Right cardiac atrium (tissue), 5 donors: ENCODE results near the gene CLC. TPM values are rescaled to one million over a fixed set of nuclear protein-coding genes. Genes with fewer than 3 reads are reported as not detected.
"Not testable (repeated sequence)": the region's sequence is repeated elsewhere in the genome, so short reads cannot be mapped to it uniquely, and the experiment has no call there.

Experiments
- ATAC-seq, 2 donors: fragments of 200-7000 bp; cut with Tn5 transposase; one replicate each; pipeline versions ENCODE4 v1.8.0 to v1.9.1; 2020; ENCODE audit warnings: moderate library complexity in 2 of 2, mild to moderate bottlenecking in 1 of 2
- DNase-seq, 3 donors: peaks; one replicate each; pipeline ENCODE4 v3.0.0-alpha.2; 2020
- H3K27ac ChIP-seq: one replicate; pipeline ENCODE4 v1.5.1; 2013; ENCODE audit warnings: mild to moderate bottlenecking, low read length, control low read depth, moderate library complexity
- H3K27me3 ChIP-seq: one replicate; pipeline ENCODE4 v1.6.1; 2013; ENCODE audit not compliant: control insufficient read depth, insufficient read depth
- H3K4me1 ChIP-seq: one replicate; pipeline ENCODE4 v1.6.1; 2013; ENCODE audit warnings: low read length; ENCODE audit not compliant: control insufficient read depth, insufficient read depth
- H3K4me3 ChIP-seq: one replicate; pipeline ENCODE4 v1.5.1; 2013; ENCODE audit warnings: low read length, control low read depth
- H3K9me3 ChIP-seq: one replicate; pipeline ENCODE4 v1.6.1; 2013; ENCODE audit warnings: low read length; ENCODE audit not compliant: control insufficient read depth
- WGBS: extraction: QIAGEN DNeasy Blood & Tissue Kit; methylation state at CpG from one replicate; pipeline ENCODE4 v1.1.7; 2013; 5-methylcytosine and 5-hydroxymethylcytosine counted together
- intact Hi-C, 4 donors: fragments of 100-400 bp; cut with DNase I; formaldehyde crosslinking; loops; one replicate each; pipeline versions ENCODE4 v1.11.0 to v1.14.0; 2022 to 2023
- polyA plus RNA-seq: library from polyadenylated mRNA; stranded (reverse); fragments of 200-250 nt; gene quantifications from one replicate; pipeline ENCODE4 v1.2.3, GENCODE V29; 2013
- total RNA-seq, 4 donors: library from RNA; stranded (reverse); fragmentation: NEBNext Ultra II Directional; extraction: Animal tissue kit (Norgen Biotek cat#: 25700); gene quantifications; one replicate each; pipeline ENCODE4 v1.2.1, GENCODE V29; 2021
- donor health status: healthy with polysubstance abuse.
- donor health status: DM: no; HTN: yes; CAD: no.
- donor health status: DM: no; HTN: no; CAD: no.
- donor health status: DM: no; HTN: yes; CAD: no; lungs with severe emphysema.
- donor health status: DM: yes; HTN: yes; CAD: no.

Gene CLC
- total and polyA plus RNA-seq, 5 donors: not detected

- no peak overlapping the region for H3K4me3 ChIP-seq
- no peaks in the 10 kb centered on the region for H3K9me3 ChIP-seq
- H3K4me1 ChIP-seq: no peaks in the 10 kb centered on the region
- 84% methylated on average over 6 of the region's 6 CpGs for WGBS
- no peak overlapping the region for H3K27ac ChIP-seq
- no peaks in the 10 kb centered on the region for H3K27me3 ChIP-seq
- intact Hi-C loops: no loop called here
- ATAC-seq (no peak), DNase-seq (no peak)
Measured at GRCh38 chr19:39728040-39728439, 9.8 kb downstream of the CLC start.

DNA sequence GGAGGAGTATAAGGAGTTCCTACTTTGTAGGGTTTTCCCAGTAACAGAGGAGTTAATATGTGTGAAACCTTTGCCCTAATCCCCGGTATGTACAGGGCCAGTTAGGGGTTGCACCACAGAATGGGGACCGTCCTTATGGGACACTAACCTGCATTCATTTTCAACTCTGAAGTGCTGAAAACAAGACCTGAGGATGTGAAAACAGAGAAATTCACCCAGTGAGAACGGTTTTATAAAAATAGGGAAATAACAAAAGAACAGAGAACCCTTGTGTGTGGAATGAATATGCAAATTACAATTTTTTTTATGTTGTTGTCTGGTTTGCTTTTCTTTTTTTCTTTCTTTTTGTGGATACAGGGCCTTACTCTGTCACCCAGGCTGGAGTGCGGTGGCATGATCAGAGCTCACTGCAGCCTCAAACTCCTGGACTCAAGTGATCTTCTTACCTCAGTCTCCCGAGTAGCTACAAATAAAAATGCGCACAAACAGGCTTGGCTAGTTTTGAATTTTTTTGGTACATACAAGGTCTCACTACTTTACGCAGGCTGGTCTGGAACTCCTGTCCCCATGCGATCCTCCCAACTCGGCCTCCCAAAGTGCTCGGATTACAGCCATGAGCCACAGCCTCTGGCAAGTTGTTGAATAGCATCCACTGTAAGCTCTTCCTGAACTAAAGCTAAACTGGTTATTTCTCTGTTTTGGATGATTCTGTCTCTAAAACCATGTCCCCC is 10.6 kb downstream of the CLC start:
- WGBS: 69% methylated on average over 10 of the region's 10 CpGs
- no peak overlapping the region for H3K4me3 ChIP-seq
- intact Hi-C loops: no loop called here
- H3K27ac ChIP-seq: no peak overlapping the region
- H3K27me3 ChIP-seq: no peaks in the 10 kb centered on the region
- no peak for DNase-seq
- H3K9me3 ChIP-seq: no peaks in the 10 kb centered on the region
- no peaks in the 10 kb centered on the region for H3K4me1 ChIP-seq
- no peak for ATAC-seq

- DNase-seq: no peak
- H3K4me3 ChIP-seq: no peak overlapping the region
Measured at GRCh38 chr19:39725995-39726394, 11.8 kb downstream of the CLC start.

DNA sequence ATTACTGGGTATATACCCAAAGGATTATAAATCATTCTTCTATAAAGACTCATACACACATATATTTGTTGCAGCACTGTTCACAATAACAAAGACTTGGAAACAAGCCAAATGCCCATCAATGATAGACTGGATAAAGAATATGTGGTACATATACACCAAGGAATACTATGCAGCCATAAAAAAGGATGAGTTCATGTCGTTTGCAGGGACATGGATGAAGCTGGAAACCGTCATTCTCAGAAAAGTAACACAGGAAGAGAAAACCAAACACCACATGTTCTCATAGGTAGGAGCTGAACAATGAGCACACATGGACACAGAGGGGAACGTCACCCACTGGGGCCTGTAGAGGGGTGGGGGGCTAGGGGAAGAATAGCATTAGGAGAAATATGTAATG is 17.7 kb downstream of the CLC start:
- H3K9me3 ChIP-seq: not testable (repeated sequence)

More at GRCh38 chr19:39725995-39726394, 11.8 kb downstream of the CLC start:
- intact Hi-C loops: no loop called here
- no peak overlapping the region for H3K27ac ChIP-seq
- ATAC-seq: no peak
- no peaks in the 10 kb centered on the region for H3K9me3 ChIP-seq
- H3K4me1 ChIP-seq: no peaks in the 10 kb centered on the region
- H3K27me3 ChIP-seq: no peaks in the 10 kb centered on the region

DNA sequence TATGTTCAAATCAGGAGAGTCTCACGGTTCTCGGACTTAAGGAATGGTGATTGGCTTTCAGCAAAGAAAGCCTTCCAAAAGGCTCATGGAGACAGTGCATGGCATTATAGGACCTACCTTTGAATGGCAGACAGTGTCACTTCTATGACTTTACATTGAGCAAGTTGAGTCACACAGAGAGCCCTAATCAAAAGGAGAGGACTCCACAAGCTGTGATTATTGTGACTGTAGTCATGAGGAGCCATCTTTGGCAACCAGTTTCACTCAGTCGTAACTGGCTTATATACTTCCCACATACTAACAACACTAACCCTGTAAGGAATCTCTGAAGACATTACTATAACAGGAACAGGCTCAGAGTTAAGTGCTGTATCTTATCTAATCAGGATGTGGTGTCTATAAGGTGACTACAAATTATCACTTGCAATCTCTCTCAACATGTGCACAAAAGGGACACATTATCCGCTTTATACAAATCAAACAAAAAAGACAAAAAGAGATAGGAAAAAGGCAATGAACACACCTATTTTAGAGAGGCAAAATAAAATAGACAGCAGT is 27.4 kb downstream of the CLC start:
- ATAC-seq: no peak
- intact Hi-C loops: no loop called here
- no peak overlapping the region for H3K4me3 ChIP-seq
- DNase-seq: no peak
- no peak overlapping the region for H3K27ac ChIP-seq
- H3K4me1 ChIP-seq: no peaks in the 10 kb centered on the region
- H3K27me3 ChIP-seq: no peaks in the 10 kb centered on the region
- 79% methylated on average over 4 of the region's 4 CpGs for WGBS
- no peaks in the 10 kb centered on the region for H3K9me3 ChIP-seq

More for the DNA sequence above, 17.7 kb downstream of the CLC start:
- H3K4me1 ChIP-seq, H3K27me3 ChIP-seq, DNase-seq, H3K4me3 ChIP-seq, ATAC-seq, intact Hi-C loops, H3K27ac ChIP-seq: not testable (repeated sequence)
- 76% methylated on average over 3 of the region's 3 CpGs for WGBS

DNA sequence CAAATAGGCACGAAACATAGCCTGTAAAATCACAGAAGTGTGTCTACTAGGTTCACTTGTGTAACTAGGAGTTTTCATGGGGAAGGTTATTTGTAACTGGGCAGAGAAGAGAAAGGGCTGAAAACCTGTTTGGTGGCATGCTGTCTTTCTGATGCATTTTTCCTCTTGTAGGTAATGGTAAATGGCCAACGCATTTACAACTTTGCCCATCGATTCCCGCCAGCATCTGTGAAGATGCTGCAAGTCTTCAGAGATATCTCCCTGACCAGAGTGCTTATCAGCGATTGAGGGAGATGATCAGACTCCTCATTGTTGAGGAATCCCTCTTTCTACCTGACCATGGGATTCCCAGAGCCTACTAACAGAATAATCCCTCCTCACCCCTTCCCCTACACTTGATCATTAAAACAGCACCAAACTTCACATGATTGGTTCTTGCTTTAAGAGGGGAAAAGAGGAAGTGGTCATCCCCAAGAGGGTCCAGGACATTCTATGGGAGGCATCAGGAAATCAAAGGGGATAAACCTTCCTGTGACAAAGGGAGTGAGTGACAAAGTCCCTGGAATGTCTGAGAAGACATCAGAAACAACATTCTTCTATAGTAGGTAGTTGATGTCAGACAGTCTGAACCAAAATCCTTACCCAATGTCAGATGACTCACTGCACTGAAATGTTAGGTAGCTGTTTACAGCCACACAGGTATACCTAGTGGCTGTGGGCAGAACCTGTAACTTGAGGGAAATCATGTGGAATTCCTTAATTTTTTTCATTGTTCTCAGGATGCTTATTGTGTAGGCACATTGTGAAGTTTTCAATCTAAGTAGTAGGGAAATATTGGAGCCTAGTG is 28.6 kb downstream of the CLC start:
- ATAC-seq (no peak), DNase-seq (no peak)
- WGBS: 80% methylated on average over 5 of the region's 5 CpGs
- Histone ChIP-seq H3K4me3 (no peak overlapping the region), H3K9me3 (no peaks in the 10 kb centered on the region), H3K27me3 (no peaks in the 10 kb centered on the region), H3K27ac (no peak overlapping the region), H3K4me1 (no peaks in the 10 kb centered on the region)
- intact Hi-C loops: no loop called here

DNA sequence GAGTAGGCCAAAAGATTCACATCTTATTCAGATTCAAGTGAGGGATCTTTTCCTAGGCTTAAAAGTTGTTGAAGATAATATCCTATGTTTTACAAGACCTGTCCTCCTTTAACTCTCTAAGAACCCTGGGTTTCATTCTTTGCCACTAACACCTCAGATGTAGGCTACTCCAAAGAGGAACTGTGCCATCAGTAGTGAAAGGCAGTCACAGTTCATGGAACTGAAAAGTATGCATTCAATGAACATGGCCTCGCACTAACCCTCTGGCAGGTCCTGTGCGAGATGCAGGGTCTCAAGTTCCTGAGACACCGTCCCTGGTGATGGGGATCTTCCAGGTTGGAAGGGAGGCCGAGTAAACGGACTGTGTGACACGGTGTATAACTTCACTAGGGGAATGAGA is 29.2 kb downstream of the CLC start:
- no peak for DNase-seq

DNA sequence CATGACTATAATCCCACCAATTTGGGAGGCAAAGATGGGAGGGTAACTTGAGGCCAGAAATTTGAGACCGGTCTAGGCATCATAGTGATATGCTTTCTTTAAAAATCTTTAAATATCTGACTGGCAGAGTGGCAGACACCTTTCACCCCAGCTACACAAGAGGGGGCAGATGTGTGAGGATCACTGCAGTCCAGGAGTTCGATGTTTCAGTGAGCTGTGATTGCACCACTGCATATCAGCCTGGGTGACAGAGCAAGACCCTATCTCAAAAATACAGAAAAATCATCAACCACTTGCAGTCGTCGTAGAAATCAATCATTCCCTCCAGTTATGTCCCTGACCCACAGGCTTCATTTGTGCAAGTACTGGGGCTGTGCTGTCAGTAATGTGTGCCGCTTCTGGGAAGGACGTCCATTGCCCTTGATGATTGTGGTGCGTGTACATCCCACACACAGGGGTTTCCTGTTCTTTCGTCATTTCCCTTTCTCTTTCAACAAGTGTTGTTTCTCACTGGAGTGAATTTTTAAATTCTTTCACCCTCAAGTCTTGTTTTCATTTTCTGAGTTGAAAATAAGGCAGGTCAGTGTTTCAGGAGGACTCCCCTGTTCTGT is 32.1 kb downstream of the CLC start:
- H3K4me3 ChIP-seq: no peak overlapping the region
- peaks cover 5% of the 10 kb centered on the region for H3K27me3 ChIP-seq
- no peaks in the 10 kb centered on the region for H3K9me3 ChIP-seq
- ATAC-seq: no peak
- intact Hi-C loops: no loop called here
- no peak overlapping the region for H3K27ac ChIP-seq
- WGBS: 52% methylated on average over 8 of the region's 8 CpGs
- H3K4me1 ChIP-seq: no peaks in the 10 kb centered on the region
- no peak for DNase-seq

More for the DNA sequence above, 29.2 kb downstream of the CLC start:
- Histone ChIP-seq H3K9me3 (no peaks in the 10 kb centered on the region), H3K27ac (no peak overlapping the region), H3K4me3 (no peak overlapping the region), H3K27me3 (peaks cover 5% of the 10 kb centered on the region), H3K4me1 (no peaks in the 10 kb centered on the region)
- ATAC-seq: no peak
- intact Hi-C loops: no loop called here
- WGBS: 81% methylated on average over 6 of the region's 6 CpGs

DNA sequence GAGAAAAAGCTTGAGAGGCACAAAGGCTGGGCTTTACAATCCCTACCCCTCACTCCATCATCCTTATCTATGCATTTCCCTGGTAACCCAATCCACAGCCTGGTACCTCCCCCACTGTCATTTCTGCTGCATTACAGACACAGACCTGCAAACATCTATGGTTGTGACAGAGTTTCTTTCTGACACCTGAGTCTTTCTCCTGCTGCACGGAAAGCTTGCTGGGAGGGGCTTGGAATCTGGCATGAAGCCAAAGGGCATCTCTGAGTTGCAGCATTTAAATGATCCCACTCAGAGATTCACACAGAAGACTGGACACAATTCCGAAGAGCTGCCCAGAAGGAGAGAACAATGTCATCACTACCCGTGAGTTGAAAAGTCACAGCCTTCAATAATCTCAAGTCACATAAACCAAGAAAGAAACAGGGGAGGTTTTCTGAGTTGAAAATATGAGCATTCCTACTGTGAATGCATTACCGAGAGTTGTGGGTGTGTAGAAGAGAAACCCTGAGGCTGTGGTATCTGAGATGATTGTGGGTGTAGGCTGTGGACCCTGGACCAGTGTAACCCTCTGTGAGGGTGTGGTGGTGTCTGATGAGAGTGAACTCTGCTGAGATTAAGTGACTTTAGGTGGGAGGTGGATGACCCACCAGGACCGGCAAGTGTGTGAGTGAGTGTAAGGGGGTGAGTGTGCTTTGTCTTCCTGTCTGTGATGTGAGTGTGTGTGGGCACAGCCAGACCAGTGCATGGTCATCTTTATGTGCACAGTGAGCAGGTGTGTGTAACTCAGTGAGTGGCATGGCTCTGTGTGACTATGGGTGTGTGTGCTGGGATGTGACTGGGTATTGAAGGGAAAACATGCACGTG is 33.4 kb downstream of the CLC start, which contains the start of gene LGALS14:
LGALS14 (plus strand) TSS at position 301 of the 864 bp plus-strand sequence; CDS start at position 349, 48 bp downstream.
- no peak within 1 kb of the TSS for H3K4me3 ChIP-seq
- no peak within 1 kb of the TSS for H3K27ac ChIP-seq
- WGBS: 40% methylated on average over 6 of the region's 6 CpGs
- no peak for ATAC-seq
- no peak for DNase-seq
- peaks cover 5% of the 10 kb centered on the region for H3K27me3 ChIP-seq
- H3K4me1 ChIP-seq: no peaks in the 10 kb centered on the region
- H3K9me3 ChIP-seq: no peaks in the 10 kb centered on the region
- intact Hi-C loops: no loop called here

DNA sequence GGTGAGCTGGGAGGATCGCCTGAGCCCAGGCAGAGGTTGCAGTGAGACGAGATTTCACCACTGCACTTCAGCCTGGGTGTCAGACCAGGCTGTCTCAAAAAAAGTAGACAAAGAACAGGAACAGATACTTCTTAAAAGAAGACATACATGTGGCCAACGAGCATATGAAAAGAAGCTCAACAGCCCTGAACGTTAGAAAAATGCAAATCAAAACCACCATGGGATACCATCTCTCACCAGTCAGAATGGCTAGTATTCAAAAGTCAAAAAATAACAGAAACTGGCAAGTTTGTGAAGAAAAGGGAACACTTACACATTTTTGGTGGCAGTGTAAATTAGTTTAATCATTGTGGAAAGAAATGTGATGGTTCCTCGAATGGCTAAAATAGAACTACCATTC is 36.5 kb downstream of the CLC start:
- H3K4me1 ChIP-seq: no peaks in the 10 kb centered on the region
- H3K27ac ChIP-seq: no peak overlapping the region
- no peaks in the 10 kb centered on the region for H3K9me3 ChIP-seq
- WGBS: 68% methylated on average over 5 of the region's 5 CpGs
- no peak overlapping the region for H3K4me3 ChIP-seq
- no peak for DNase-seq
- intact Hi-C loops: no loop called here
- no peak for ATAC-seq
- H3K27me3 ChIP-seq: peaks cover 5% of the 10 kb centered on the region
